OCI-LY7 (cell line): ENCODE data around the gene ZBTB11.

Experiments
- CTCF ChIP-seq: fragments of 200-600 bp; sonication (generic); conservative IDR thresholded peaks from 2 replicates; pipeline ENCODE4 v1.5.1; 2014; ENCODE audit warnings: mild to moderate bottlenecking, antibody characterized with exemption, low read length, moderate library complexity, mixed read lengths
- EZH2phosphoT487 ChIP-seq: fragments of 200-600 bp; sonication (generic); IDR thresholded peaks from 2 replicates; pipeline ENCODE4 v1.6.1; 2018; ENCODE audit warnings: low read depth, borderline replicate concordance, mild to moderate bottlenecking, mixed run types, antibody characterized with exemption, low read length, moderate library complexity, mixed read lengths

DNA sequence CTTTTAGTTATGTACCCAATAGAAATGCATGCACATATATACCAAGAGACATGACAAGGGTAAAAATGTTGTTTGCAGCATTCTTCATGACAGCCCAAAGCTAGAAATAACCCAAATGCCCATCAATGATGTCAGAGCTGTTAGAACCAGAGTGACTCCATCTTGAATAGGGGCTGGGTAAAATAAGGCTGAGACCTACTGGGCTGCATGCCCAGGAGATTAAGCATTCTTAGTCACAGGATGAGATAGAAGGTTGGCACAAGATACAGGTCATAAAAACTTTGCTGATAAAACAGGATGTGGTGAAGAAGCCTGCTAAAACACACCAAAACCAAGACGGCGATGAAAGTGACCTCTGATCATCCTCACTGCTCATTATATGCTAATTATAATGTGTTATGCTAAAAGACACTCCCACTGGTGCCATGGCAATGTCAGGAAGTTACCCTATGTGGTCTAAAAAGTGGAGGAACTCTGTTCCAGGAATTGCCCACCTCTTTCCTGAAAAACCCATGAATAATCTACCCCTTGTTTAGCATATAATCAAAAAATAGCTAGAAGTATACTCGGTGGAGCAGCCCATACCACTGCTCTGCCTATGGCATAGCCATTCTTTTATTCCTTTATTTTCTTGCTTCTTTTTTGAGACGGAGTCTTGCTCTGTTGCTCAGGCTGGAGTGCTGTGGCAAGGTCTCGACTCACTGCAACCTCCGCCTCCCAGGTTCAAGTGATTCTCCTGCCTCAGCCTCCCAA is 32.9 kb downstream of the ZBTB11 start:
- TF ChIP-seq CTCF = no peak
- no peak for TF ChIP-seq EZH2phosphoT487
